LNCAP (cell line): ENCODE data around the gene SLITRK3.

Experiments
- CTCF ChIP-seq: fragments of 450-650 bp; IDR thresholded peaks from 2 replicates; pipeline ENCODE4 v1.5.1; 2017; ENCODE audit warnings: mild to moderate bottlenecking

Gene SLITRK3

GRCh38 chr3:165185707-165186327 lies 10.4 kb downstream of the SLITRK3 start:
- TF ChIP-seq CTCF = peak; percentile 78

- no peak for TF ChIP-seq CTCF
Measured at GRCh38 chr3:165181556-165181955, 14.6 kb downstream of the SLITRK3 start.

- no peak for TF ChIP-seq CTCF
Measured at GRCh38 chr3:165170236-165170635, 25.9 kb downstream of the SLITRK3 start.

- no peak for TF ChIP-seq CTCF
Measured at GRCh38 chr3:165169368-165169767, 26.8 kb downstream of the SLITRK3 start.

- no peak for TF ChIP-seq CTCF
Measured at GRCh38 chr3:165162883-165163282, 33.3 kb downstream of the SLITRK3 start.

GRCh38 chr3:165159760-165160421 lies 36.3 kb downstream of the SLITRK3 start:
- TF ChIP-seq CTCF = no peak

- no peak for TF ChIP-seq CTCF
Measured at GRCh38 chr3:165158011-165158410, 38.2 kb downstream of the SLITRK3 start.
